ENCODE data around the gene PLEKHH1.

- no peak for TF ChIP-seq EZH2phosphoT487 (IDR thresholded peaks at IDR 0.05; ENCODE audit: low read depth, severe bottlenecking, unreplicated experiment)
- no peak for TF ChIP-seq CTCF (IDR thresholded peaks at IDR 0.05; ENCODE audit: poor library complexity)
Observed at GRCh38 chr14:67607646-67608045, 74.6 kb downstream of the PLEKHH1 start.
